ENCODE results near the gene ATG9A.

ATG9A gene

GRCh38 chr2:219213486-219214071 lies 15.9 kb downstream of the ATG9A start:
- H3K36me3 ChIP-seq, result peaks cover 48 to 76% (median 56%) of the 10 kb centered on the region in 3 donors
- TF ChIP-seq CTCF (IDR thresholded peaks at IDR 0.05), result no peak
- no peak overlapping the region for H3K27ac ChIP-seq
- intact Hi-C loops (cut with DNase I; ENCODE audit: low total_unique reads), result no loop called here
- no peak overlapping the region for H3K4me3 ChIP-seq
- H3K9me3 ChIP-seq, result no peaks in the 10 kb centered on the region
- DNase-seq, result no peak
- no peaks in the 10 kb centered on the region for H3K27me3 ChIP-seq
- H3K4me1 ChIP-seq, result peaks cover 0 to 22% (median 18%) of the 10 kb centered on the region in 4 donors

- H3K27ac ChIP-seq, result no peak overlapping the region
- no peak for DNase-seq
- H3K36me3 ChIP-seq, result peaks cover 48 to 82% (median 62%) of the 10 kb centered on the region in 3 donors
- no peaks in the 10 kb centered on the region for H3K27me3 ChIP-seq
- peaks cover 0 to 25% (median 19%) of the 10 kb centered on the region in 4 donors for H3K4me1 ChIP-seq
- no peaks in the 10 kb centered on the region for H3K9me3 ChIP-seq
- no peak for TF ChIP-seq CTCF (IDR thresholded peaks at IDR 0.05)
- intact Hi-C loops (cut with DNase I; ENCODE audit: low total_unique reads), result no loop called here
- H3K4me3 ChIP-seq, result no peak overlapping the region
Observed at GRCh38 chr2:219213026-219213415, 16.4 kb downstream of the ATG9A start.

GRCh38 chr2:219210886-219211362 lies 18.5 kb downstream of the ATG9A start:
- H3K27me3 ChIP-seq, result no peaks in the 10 kb centered on the region
- H3K36me3 ChIP-seq, result peaks cover 48 to 80% (median 63%) of the 10 kb centered on the region in 3 donors
- no peaks in the 10 kb centered on the region for H3K9me3 ChIP-seq
- no peak for DNase-seq
- TF ChIP-seq CTCF (IDR thresholded peaks at IDR 0.05), result no peak
- peaks cover 0 to 18% (median 15%) of the 10 kb centered on the region in 4 donors for H3K4me1 ChIP-seq
- intact Hi-C loops (cut with DNase I; ENCODE audit: low total_unique reads), result no loop called here
- no peak overlapping the region for H3K27ac ChIP-seq
- H3K4me3 ChIP-seq, result no peak overlapping the region

- no peak overlapping the region for H3K4me3 ChIP-seq
- H3K4me1 ChIP-seq, result peaks cover 0 to 20% (median 15%) of the 10 kb centered on the region in 4 donors
- DNase-seq, result no peak
- H3K36me3 ChIP-seq, result peaks cover 48 to 74% (median 57%) of the 10 kb centered on the region in 3 donors
- H3K27me3 ChIP-seq, result no peaks in the 10 kb centered on the region
- intact Hi-C loops (cut with DNase I; ENCODE audit: low total_unique reads), result no loop called here
- no peaks in the 10 kb centered on the region for H3K9me3 ChIP-seq
- H3K27ac ChIP-seq, result no peak overlapping the region
- TF ChIP-seq CTCF (IDR thresholded peaks at IDR 0.05), result no peak
Observed at GRCh38 chr2:219210196-219210885, 19.1 kb downstream of the ATG9A start.

- intact Hi-C loops (cut with DNase I; ENCODE audit: low total_unique reads), result no loop called here
- H3K36me3 ChIP-seq, result peaks cover 42 to 66% (median 51%) of the 10 kb centered on the region in 3 donors
- TF ChIP-seq CTCF (IDR thresholded peaks at IDR 0.05), result no peak
Observed at GRCh38 chr2:219209236-219210195, 19.9 kb downstream of the ATG9A start.

More at GRCh38 chr2:219209236-219210195, 19.9 kb downstream of the ATG9A start:
- peaks cover 0 to 20% (median 15%) of the 10 kb centered on the region in 4 donors for H3K4me1 ChIP-seq
- DNase-seq, result no peak
- no peaks in the 10 kb centered on the region for H3K9me3 ChIP-seq
- no peaks in the 10 kb centered on the region for H3K27me3 ChIP-seq
- no peak overlapping the region for H3K27ac ChIP-seq
- H3K4me3 ChIP-seq, result no peak overlapping the region
